Measurements from ENCODE around the gene COL6A1. TPM values are rescaled to one million over a fixed set of nuclear protein-coding genes. Genes with fewer than 3 reads are reported as not detected.
A peak's percentile ranks its signal among the peaks of the same experiment; 100 is the strongest.

COL6A1 gene
- total RNA-seq, 1 donor from 2014 or later: 12.9 TPM

DNA sequence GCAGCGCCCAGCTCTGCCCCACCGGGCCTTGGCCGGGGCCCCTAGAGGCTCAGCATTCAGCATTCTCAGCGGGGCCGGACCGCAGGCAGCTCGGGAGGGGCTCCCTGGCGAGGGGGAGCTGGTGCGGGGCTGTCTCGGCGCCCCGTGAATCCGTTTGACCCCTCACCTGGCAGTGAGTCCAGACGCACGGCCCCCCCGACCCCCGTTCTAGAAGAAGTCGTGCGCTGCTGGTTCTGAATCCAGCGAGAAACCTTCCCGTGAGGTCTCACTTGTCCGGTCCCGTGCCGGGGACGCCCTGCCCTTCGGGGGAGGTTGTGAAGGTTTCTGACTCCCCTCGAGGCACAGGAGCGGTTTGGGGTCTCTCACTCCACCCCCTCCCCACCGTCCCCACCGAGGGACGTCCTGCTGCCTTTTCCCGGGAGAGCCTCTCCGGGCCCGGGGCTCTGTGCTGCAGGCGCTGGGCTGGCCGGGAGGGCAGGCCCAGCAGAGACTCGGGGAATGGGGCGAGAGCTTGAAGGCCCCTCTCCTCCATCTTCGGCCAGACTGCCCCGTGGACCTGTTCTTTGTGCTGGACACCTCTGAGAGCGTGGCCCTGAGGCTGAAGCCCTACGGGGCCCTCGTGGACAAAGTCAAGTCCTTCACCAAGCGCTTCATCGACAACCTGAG lies 655 bp downstream of the COL6A1 start:
- H3K36me3 ChIP-seq (ENCODE audit: control insufficient read depth, insufficient read depth, low read length): no peaks in the 10 kb centered on the region
- FAIRE-seq: no peak
- TF ChIP-seq, protein P1, sequence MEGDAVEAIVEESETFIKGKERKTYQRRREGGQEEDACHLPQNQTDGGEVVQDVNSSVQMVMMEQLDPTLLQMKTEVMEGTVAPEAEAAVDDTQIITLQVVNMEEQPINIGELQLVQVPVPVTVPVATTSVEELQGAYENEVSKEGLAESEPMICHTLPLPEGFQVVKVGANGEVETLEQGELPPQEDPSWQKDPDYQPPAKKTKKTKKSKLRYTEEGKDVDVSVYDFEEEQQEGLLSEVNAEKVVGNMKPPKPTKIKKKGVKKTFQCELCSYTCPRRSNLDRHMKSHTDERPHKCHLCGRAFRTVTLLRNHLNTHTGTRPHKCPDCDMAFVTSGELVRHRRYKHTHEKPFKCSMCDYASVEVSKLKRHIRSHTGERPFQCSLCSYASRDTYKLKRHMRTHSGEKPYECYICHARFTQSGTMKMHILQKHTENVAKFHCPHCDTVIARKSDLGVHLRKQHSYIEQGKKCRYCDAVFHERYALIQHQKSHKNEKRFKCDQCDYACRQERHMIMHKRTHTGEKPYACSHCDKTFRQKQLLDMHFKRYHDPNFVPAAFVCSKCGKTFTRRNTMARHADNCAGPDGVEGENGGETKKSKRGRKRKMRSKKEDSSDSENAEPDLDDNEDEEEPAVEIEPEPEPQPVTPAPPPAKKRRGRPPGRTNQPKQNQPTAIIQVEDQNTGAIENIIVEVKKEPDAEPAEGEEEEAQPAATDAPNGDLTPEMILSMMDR (IDR thresholded peaks at IDR 0.05; ENCODE audit: insufficient read depth, low read length, severe bottlenecking): no peak
- DNase-seq (ENCODE audit: low read depth): no peak
- peaks cover 5% of the 10 kb centered on the region for H3K27me3 ChIP-seq (ENCODE audit: control insufficient read depth, insufficient read depth, low read length)
- peak overlapping the region; percentile 24 for H3K4me3 ChIP-seq (ENCODE audit: low read depth, low read length)

DNA sequence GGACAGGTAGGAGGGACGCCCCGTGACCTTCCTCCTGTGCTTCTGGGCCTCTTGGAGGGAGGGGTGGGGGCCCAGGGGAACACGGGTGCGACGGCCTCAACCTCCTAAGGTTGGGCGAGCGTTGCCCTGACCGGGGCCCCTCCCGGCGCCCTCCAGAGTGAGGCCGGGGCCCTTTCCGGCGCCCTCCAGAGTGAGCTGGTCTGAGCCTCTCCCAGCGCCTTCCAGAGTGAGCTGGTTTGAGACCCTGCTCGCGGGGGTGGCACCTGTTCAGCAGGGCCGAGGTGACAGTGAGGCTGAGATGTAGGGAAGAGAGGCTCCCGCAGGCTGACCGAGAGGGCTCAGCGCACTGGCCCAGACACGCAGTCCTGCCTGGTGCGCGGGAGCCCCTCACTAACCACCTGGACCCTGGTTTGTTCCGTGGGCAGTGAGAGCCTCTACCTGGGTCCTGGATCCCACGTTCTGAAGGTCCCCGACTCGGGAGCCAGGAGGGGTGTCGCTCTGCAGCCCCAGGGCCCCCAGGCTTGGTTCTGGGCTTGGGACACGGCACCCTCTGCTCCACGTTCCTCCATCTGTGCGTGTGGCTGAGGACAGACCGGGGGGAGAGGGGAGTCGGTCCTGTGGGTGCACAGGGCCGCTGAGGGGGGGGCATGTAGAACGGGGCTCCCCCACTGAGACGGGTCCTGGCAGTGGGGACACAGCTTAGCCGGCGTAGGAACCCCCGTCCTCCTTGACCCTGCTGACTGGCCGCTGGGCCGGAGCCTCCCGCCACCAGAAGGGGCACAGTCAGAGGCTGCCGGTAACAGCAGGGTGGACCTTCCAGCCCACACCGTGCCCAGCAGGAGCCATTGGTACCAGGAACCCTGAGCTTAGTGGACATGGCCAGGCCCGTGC lies 1.4 kb downstream of the COL6A1 start:
- Histone ChIP-seq H3K4me3 (ENCODE audit: low read depth, low read length) (no peak overlapping the region), H3K27me3 (ENCODE audit: control insufficient read depth, insufficient read depth, low read length) (peaks cover 5% of the 10 kb centered on the region), H3K36me3 (ENCODE audit: control insufficient read depth, insufficient read depth, low read length) (no peaks in the 10 kb centered on the region)
- TF ChIP-seq, protein P1 (IDR thresholded peaks at IDR 0.05; ENCODE audit: insufficient read depth, low read length, severe bottlenecking): no peak
- FAIRE-seq: no peak
- no peak for DNase-seq (ENCODE audit: low read depth)

DNA sequence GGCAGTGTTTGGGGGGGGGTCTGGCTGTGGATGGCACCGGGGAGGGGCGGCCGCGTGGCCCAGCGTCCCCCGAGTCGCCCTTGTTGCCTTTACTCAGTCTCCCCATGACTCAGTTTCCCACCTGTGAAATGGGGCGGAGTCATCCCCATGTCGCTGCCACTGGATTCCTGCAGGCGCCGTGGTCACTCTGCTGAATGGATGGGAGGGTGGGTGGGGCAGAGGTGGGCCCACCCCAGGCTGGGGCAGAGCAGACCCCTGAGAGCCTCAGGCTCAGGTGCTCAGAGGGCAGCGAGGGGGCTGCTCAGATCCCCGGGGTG lies 2.0 kb downstream of the COL6A1 start:
- Histone ChIP-seq H3K27me3 (ENCODE audit: control insufficient read depth, insufficient read depth, low read length) (peaks cover 5% of the 10 kb centered on the region), H3K4me3 (ENCODE audit: low read depth, low read length) (no peak overlapping the region), H3K36me3 (ENCODE audit: control insufficient read depth, insufficient read depth, low read length) (no peaks in the 10 kb centered on the region)
- no peak for FAIRE-seq
- DNase-seq (ENCODE audit: low read depth): no peak
- TF ChIP-seq, protein P1 (IDR thresholded peaks at IDR 0.05; ENCODE audit: insufficient read depth, low read length, severe bottlenecking): no peak

GRCh38 chr21:45983981-45984551 lies 2.5 kb downstream of the COL6A1 start:
- TF ChIP-seq, protein P1 (IDR thresholded peaks at IDR 0.05; ENCODE audit: insufficient read depth, low read length, severe bottlenecking): no peak
- Histone ChIP-seq H3K36me3 (ENCODE audit: control insufficient read depth, insufficient read depth, low read length) (no peaks in the 10 kb centered on the region), H3K4me3 (ENCODE audit: low read depth, low read length) (no peak overlapping the region), H3K27me3 (ENCODE audit: control insufficient read depth, insufficient read depth, low read length) (peaks cover 5% of the 10 kb centered on the region)
- no peak for DNase-seq (ENCODE audit: low read depth)
- no peak for FAIRE-seq

GRCh38 chr21:45984584-45985095 lies 3.1 kb downstream of the COL6A1 start:
- FAIRE-seq (peak; percentile 68), DNase-seq (ENCODE audit: low read depth) (no peak)
- TF ChIP-seq, protein P1 (IDR thresholded peaks at IDR 0.05; ENCODE audit: insufficient read depth, low read length, severe bottlenecking): no peak
- no peak overlapping the region for H3K4me3 ChIP-seq (ENCODE audit: low read depth, low read length)
- H3K36me3 ChIP-seq (ENCODE audit: control insufficient read depth, insufficient read depth, low read length): no peaks in the 10 kb centered on the region
- peaks cover 5% of the 10 kb centered on the region for H3K27me3 ChIP-seq (ENCODE audit: control insufficient read depth, insufficient read depth, low read length)

All from bronchial epithelial cell (primary cell).